COR-L47 (cell line): ENCODE measurements around the gene FAM89B.
A peak's percentile ranks its signal among the peaks of the same experiment; 100 is the strongest.

Experiments
- DNase-seq: peaks from one replicate; lab custom pipeline; 2025; lab: John Stamatoyannopoulos, UW

FAM89B gene

GRCh38 chr11:65610404-65610803 lies 38.1 kb downstream of the FAM89B start:
- DNase-seq, result no peak

- no peak for DNase-seq
Measured at GRCh38 chr11:65611028-65611757, 38.9 kb downstream of the FAM89B start.

DNA sequence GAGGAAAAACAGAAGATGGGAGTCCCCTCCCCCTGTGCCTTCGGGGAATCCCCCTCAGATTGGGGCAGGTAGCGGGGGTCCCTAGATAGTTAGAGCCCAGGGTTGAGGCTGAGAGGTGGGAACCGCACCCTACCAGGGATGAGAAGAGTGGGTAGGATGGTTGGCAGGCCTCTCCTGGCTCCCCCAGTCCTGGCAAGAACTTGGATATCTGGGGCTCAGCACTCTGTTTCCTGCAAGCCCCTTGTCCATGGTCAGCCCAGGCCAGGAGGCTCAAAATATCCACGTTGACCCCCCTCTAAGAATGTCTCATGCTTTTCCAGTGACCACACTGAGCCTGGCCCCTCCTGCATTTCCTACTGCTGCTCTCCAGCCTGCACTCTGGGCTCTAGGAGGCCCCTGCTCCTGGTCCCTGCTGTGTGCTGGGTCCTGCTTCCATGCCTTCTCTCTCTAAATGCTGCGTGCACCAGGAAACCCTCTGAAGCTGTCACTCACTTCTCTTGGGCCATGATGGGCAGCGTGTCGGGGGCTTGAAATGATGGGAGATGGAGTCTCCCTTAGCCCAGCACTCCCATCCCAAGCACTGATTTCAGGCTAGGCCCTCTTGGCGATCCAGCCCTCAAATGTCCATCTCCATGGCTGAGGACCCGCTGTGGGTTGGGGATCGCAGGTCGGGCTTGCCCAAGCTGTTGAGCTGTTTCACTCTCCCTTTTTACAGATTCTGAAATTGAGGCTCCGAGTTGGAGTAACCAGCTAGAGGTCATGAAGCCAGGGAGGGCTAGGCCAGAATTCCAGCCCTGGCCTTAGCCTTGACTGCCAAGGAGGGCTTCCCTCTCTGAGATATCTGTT lies 39.6 kb downstream of the FAM89B start:
- DNase-seq, result no peak

DNA sequence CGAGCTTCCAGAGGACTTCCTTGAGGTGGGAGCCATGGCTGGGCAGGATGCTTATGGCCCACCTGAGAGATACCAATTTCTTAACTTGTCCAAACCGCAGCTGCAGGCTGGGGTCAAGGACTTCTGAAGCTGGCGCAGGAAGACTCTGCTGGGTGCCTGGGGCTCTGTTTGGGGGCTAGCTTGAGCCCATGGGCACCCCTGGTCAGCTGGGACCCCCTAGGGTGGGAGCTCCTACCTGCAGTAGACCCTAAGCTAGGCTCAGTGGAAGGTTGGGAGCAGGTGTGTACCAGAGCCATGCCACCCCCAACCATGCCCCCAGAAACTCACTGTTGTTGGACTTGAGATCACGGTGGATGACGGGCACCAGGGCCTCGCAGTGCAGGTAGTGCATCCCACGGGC lies 40.4 kb downstream of the FAM89B start:
- DNase-seq, result no peak

GRCh38 chr11:65613091-65613928 lies 41.0 kb downstream of the FAM89B start:
- no peak for DNase-seq

DNA sequence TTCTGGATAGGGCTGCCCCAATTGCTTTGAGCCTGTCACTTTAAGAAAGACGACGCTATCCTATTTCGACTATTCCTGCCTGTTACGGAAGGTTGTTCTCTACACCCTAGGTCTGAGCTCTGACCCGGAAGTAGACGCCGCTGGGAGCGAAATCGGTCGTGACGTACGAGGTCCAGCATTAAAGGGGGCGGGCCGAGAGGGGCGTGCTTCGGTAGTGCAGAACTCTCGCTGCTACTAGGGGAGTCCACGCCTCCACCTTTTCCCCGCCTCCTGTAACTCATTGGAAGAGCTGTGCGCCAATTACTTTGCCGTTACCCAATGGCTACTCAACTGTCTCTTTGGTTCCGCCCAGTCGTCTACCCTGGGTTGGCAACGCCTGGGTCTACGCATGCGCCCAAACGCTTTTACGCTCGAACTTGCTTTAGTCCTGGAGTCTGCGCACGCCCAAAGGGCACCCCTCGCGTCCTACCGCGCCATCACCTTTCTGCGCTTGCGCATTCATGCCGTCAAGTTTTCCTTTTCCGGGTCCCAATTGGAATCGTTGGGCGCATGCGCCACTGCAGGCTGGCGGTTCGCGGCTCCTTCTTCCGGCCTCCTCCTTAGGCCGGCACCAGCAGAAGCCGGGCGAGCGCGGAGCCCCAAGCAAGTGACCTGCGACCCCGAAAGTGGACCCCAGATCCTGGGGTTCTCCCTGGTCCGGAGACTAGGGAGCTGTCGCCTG lies 43.1 kb downstream of the FAM89B start, which contains the start of gene PCNX3:
Gene PCNX3 (plus strand): TSS at position 548 of the 721 bp plus-strand sequence. CDS start 536 bp downstream, outside the sequence.
- DNase-seq, result peak; percentile 100

- no peak for DNase-seq
Measured at GRCh38 chr11:65615950-65616574, 43.7 kb downstream of the FAM89B start.

DNA sequence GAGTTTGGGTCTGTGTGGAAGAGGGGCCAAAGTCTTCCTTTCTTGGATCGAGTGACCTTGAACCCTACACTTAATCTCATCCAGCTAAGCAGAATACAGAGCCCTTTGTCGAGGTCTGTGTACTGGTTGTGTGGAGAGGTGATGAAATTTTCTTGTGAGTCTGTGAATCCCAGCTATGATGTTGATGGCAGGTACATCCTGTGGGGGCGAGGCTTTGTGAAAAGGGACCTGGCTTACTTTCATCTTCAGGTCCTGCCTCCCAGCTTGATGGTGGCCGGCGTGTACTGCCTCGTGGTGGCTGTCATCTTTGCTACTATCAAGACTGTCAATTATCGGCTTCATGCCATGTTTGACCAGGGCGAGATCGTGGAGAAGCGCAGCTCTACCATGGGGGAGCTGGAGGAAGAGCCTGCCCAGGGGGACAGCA lies 44.2 kb downstream of the FAM89B start:
- no peak for DNase-seq

DNA sequence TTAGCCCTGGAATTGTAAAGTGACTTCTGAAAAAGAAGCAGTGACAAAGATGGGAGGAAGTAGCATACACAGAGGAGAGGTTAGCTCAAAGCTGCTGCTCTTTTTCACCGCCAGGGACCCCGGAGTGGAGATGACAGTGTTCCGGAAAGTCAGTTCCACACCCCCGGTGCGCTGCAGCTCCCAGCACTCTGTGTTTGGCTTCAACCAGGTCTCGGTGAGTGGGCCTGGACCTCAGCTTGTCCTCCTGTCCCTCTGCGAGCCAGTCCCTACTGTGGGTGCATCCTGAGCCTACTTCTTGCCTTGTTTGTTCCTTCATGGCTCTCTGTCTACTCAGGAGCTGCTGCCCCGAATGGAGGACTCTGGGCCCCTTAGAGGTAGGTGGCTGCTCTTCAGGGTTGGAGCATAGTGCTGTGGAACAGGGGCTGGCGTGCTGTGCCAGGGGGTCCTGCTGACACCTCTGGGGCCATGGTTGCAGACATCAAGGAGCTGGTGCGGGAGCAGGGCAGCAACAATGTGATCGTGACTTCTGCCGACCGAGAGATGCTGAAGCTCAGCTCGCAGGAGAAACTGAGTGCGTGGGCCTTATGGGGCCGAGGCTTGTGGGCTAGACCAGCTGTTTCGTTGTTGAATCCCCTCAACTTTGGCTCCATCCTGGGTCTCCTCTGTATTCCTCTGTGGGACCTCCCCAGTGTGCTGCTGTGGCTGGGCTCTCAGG lies 45.0 kb downstream of the FAM89B start:
- DNase-seq, result no peak

DNA sequence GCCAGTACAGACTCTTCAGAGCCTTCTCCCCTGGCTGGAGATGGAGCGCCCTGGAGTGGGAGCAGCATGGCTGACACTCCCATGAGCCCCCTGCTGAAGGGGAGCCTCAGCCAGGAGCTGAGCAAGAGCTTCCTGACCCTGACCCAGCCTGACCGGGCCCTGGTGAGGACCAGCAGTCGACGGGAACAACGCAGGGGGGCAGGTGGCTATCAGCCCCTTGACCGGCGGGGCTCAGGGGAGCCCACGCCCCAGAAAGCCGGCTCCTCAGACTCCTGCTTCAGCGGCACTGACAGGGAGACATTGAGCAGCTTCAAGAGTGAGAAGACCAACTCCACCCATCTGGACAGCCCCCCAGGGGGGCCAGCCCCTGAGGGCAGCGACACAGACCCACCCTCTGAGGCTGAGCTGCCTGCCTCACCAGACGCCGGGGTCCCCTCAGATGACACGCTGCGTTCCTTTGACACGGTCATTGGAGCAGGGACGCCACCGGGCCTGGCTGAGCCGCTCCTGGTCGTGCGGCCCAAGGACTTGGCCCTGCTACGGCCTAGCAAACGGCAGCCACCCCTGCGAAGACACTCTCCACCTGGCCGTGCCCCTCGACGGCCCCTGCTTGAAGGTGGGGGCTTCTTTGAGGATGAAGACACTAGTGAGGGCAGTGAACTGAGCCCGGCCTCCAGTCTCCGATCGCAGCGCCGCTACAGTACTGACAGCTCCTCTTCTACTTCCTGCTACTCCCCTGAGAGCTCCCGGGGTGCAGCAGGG lies 45.8 kb downstream of the FAM89B start:
- no peak for DNase-seq

DNA sequence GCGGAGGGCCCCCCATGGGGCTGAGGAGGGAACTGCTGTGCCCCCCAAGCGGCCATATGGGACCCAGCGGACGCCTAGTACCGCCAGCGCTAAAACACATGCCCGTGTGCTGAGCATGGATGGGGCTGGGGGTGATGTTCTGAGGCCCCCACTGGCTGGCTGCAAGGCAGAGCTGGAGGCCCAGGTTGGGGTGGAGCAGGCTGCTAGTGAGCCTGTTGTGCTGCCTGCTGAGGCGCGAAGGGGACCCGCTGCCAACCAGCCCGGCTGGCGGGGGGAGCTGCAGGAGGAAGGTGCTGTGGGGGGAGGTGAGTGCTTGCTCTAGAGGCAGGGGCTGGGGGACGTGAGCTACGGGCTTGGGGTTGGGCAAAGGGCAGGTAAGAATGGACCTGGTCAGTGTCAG lies 46.4 kb downstream of the FAM89B start:
- DNase-seq, result no peak

DNA sequence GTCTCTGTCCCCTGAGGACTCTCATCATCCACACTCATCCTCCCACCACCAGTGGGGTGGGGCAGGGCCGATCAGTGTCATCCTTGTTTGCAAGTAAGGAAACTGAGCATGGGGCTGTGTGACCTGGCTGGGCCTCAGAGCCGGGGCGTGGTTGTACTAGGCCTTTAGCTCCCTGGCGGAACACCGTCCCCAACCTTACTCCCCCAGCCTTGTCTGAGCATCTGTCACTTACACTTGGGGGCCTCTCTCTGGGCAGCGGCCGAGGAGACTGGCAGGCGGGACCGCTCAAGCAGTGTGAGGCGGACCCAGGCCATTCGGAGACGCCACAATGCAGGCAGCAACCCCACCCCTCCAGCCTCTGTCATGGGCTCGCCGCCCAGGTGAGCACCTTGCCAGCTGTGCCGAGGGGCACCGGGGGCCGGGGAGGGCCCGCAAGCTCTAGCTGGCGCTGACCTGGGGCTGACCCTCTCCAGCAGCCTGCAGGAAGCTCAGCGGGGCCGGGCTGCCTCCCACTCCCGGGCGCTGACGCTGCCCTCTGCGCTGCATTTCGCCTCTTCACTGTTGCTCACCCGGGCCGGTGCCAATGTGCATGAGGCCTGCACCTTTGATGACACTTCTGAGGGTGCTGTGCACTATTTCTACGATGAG lies 47.1 kb downstream of the FAM89B start:
- no peak for DNase-seq

DNA sequence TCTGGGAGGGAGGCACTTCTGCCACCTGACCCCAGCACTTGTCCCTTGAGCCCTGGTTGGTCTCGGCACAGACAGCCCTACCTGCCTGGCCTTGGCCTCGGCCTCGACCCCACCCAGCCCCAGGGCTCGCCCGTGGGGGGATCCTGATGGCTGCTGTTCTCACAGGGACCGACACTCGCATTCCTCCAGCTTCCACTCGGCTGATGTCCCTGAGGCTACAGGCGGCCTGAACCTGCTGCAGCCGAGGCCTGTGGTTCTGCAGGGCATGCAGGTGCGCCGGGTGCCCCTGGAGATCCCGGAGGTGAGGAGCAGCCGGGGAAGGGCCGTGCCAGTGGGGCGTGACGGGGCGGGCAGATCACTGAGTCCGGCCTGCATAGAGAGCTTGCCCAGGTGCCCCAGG lies 48.3 kb downstream of the FAM89B start:
- DNase-seq, result no peak

- no peak for DNase-seq
Measured at GRCh38 chr11:65621460-65621859, 49.1 kb downstream of the FAM89B start.

GRCh38 chr11:65622011-65622410 lies 49.7 kb downstream of the FAM89B start:
- DNase-seq, result no peak

GRCh38 chr11:65623177-65623576 lies 50.8 kb downstream of the FAM89B start:
- DNase-seq, result no peak
